ENCODE results near the gene FGGY. TPM values are rescaled to one million over a fixed set of nuclear protein-coding genes. Genes with fewer than 3 reads are reported as not detected.

The FGGY gene
- total and polyA plus RNA-seq, 7 experiments from 2014 or later: 2.5 to 15.2 (median 11.2) TPM

- intact Hi-C loops (cut with micrococcal nuclease): no loop called here
- Histone ChIP-seq H3K4me3 (ENCODE audit: low read length) (no peak overlapping the region), H3K4me1 (ENCODE audit: control insufficient read depth in 2 of 2, insufficient read depth in 2 of 2, low read length in 2 of 2) (no peaks in the 10 kb centered on the region), H3K27me3 (ENCODE audit: control insufficient read depth in 2 of 2, insufficient read depth in 2 of 2, low read length in 2 of 2) (no peaks in the 10 kb centered on the region), H3K36me3 (ENCODE audit: control insufficient read depth in 2 of 3, insufficient read depth in 3 of 3, low read length in 3 of 3) (no peaks in the 10 kb centered on the region), H3K9me3 (ENCODE audit: control insufficient read depth in 2 of 3, low read length in 3 of 3) (no peaks in the 10 kb centered on the region), H3K27ac (ENCODE audit: low read depth, low read length) (no peak overlapping the region)
- Mint-ChIP-seq H3K9me3 (peaks cover 0 to 2% (median 0%) of the 10 kb centered on the region in 11 donors), H3K4me3 (no peak overlapping the region), H3K4me1 (peaks cover 0 to 2% (median 0%) of the 10 kb centered on the region in 7 donors), H3K36me3 (peaks cover 0 to 4% (median 0%) of the 10 kb centered on the region in 5 donors), H3K27me3 (peaks cover 0 to 4% (median 0%) of the 10 kb centered on the region in 5 donors), H3K27ac (no peak overlapping the region)
- ChIA-PET POLR2A (no interaction called here), CTCF (interaction anchor here (0.6 kb wide), 1 partner anchor 21 kb away, joined by 3 read pairs; no protein-coding TSS in a partner anchor)
- no peak for ATAC-seq
- DNase-seq: no peak
These were observed 451.2 kb downstream of the FGGY start for GRCh38 chr1:59748123-59748522.

DNA sequence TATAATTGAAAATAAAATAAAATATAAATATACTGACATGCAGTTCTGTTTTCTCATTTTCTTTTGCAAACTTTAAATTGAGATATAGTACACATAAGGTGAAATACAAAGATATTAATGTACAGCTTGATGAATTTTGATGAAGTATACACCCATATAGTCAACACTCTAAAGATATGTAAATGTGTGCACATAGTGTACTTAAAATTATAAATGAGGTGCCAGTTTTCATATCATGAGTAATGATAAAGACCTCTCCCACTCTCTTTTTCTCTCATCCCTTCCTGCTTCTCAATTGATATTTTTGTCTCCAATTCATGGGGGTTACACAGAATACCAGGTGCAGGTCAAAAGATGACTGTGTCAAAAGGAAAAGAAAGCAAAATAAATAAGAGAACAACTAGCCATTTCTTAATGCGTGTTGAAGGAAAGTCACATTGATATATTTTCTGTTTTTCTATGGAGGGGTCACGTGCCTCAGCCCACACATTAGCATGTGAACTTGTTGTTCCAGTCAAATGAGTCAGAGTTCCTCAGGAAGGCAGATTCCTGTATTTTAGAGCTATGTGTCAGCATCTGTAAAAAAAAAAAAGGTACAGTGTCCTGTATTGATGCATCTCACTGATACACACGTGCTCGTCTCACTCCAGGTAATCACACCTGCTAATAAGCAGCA lies 453.6 kb downstream of the FGGY start:
- Mint-ChIP-seq H3K4me3 (no peak overlapping the region), H3K27me3 (peaks cover 0 to 4% (median 0%) of the 10 kb centered on the region in 5 donors), H3K36me3 (peaks cover 0 to 4% (median 0%) of the 10 kb centered on the region in 5 donors), H3K9me3 (no peaks in the 10 kb centered on the region), H3K27ac (no peak overlapping the region), H3K4me1 (peaks cover 0 to 2% (median 0%) of the 10 kb centered on the region in 7 donors)
- H3K9me3 ChIP-seq (ENCODE audit: control insufficient read depth in 2 of 3, low read length in 3 of 3): no peaks in the 10 kb centered on the region
- intact Hi-C loops (cut with micrococcal nuclease): no loop called here
- H3K4me3 ChIP-seq (ENCODE audit: low read length): no peak overlapping the region
- H3K27me3 ChIP-seq (ENCODE audit: control insufficient read depth in 2 of 2, insufficient read depth in 2 of 2, low read length in 2 of 2): no peaks in the 10 kb centered on the region
- ATAC-seq: no peak
- H3K4me1 ChIP-seq (ENCODE audit: control insufficient read depth in 2 of 2, insufficient read depth in 2 of 2, low read length in 2 of 2): no peaks in the 10 kb centered on the region
- DNase-seq: no peak
- H3K27ac ChIP-seq (ENCODE audit: low read depth, low read length): no peak overlapping the region
- no peaks in the 10 kb centered on the region for H3K36me3 ChIP-seq (ENCODE audit: control insufficient read depth in 2 of 3, insufficient read depth in 3 of 3, low read length in 3 of 3)
- ChIA-PET CTCF (interaction anchor here (0.9 kb wide), 1 partner anchor 11 kb away, joined by 4 read pairs; no protein-coding TSS in a partner anchor), POLR2A (no interaction called here)

DNA sequence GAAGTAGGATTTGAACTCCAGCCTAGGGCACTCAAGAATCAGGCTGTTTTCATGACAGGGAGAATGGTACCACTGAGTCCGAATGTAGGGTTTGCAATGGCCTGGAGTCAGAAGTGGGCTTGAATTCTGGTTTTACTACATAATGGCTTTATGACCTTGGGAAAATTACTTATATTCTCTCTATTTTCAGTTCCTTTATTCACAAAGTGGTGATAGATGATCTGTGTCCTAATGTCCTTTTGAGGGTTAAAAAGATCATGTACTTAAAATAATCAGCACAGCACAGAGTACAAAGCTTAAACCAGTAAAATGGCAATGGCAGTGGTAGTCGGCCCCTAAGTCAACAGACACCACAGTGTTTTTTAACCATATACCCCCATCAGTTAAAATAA lies 454.1 kb downstream of the FGGY start:
- no peak for DNase-seq
- POLR2A ChIA-PET: no interaction called here
- intact Hi-C loops (cut with micrococcal nuclease): no loop called here

GRCh38 chr1:59751801-59752200 lies 454.9 kb downstream of the FGGY start:
- CTCF ChIA-PET: interaction anchor here (0.9 to 1.2 kb wide), 2 partner anchors 9 kb away, joined by 3 to 4 read pairs; no protein-coding TSS in a partner anchor

More for the DNA sequence above, 454.1 kb downstream of the FGGY start:
- H3K36me3 Mint-ChIP-seq: peaks cover 0 to 4% (median 0%) of the 10 kb centered on the region in 5 donors
- no peaks in the 10 kb centered on the region for H3K4me1 ChIP-seq (ENCODE audit: control insufficient read depth in 2 of 2, insufficient read depth in 2 of 2, low read length in 2 of 2)
- H3K27me3 ChIP-seq (ENCODE audit: control insufficient read depth in 2 of 2, insufficient read depth in 2 of 2, low read length in 2 of 2): no peaks in the 10 kb centered on the region
- H3K27ac Mint-ChIP-seq: no peak overlapping the region
- H3K4me3 ChIP-seq (ENCODE audit: low read length): no peak overlapping the region
- no peaks in the 10 kb centered on the region for H3K9me3 ChIP-seq (ENCODE audit: control insufficient read depth in 2 of 3, low read length in 3 of 3)
- H3K27me3 Mint-ChIP-seq: peaks cover 0 to 4% (median 0%) of the 10 kb centered on the region in 5 donors
- H3K4me3 Mint-ChIP-seq: no peak overlapping the region
- H3K27ac ChIP-seq (ENCODE audit: low read depth, low read length): no peak overlapping the region
- no peaks in the 10 kb centered on the region for H3K36me3 ChIP-seq (ENCODE audit: control insufficient read depth in 2 of 3, insufficient read depth in 3 of 3, low read length in 3 of 3)
- CTCF ChIA-PET: interaction anchor here (0.9 kb wide), 1 partner anchor 10 kb away, joined by 4 read pairs; no protein-coding TSS in a partner anchor
- H3K4me1 Mint-ChIP-seq: peaks cover 0 to 2% (median 0%) of the 10 kb centered on the region in 7 donors
- no peaks in the 10 kb centered on the region for H3K9me3 Mint-ChIP-seq
- no peak for ATAC-seq

DNA sequence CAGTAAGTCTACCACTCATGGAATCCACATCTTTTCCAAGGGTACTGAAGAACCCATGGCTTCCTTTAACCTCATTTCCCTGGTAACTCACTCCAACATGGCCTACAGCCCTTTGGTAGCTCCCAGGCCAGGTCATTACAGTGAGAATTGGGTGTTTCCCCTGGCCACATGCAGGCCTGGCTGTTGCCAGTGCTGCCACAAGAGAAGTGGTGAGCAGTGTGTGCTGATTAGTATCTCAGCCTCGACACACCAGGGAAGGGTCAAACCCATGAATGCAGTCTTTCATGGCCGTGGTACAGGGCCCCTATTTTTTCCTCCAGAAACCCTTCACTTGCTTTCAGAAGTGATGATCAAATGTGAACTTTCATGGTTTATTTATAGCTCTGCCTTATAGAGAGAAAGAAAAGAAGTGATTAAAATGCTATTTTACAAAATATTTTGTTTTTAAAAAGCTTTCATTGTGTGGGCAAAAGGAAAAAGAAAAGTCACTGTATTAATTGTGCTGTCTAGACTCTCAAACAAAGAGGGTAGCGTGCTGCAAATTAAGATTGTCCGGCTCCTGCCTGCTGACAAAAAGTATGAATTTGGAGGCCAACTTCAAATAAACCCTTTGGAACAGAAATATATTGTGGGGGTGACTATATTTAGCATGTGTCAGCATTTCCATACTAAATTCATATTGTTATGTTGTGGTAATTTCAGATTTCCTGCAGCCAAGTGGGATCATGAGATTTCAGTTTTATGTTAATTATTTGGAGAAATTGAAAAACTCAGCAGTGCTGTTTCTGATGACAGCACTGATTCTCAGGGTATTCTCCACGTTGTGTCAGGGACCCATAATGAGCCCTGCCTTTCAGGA lies 455.9 kb downstream of the FGGY start:
- no peak overlapping the region for H3K27ac Mint-ChIP-seq
- no peaks in the 10 kb centered on the region for H3K36me3 ChIP-seq (ENCODE audit: control insufficient read depth in 2 of 3, insufficient read depth in 3 of 3, low read length in 3 of 3)
- no peak for ATAC-seq
- peaks cover 0 to 2% (median 0%) of the 10 kb centered on the region in 7 donors for H3K4me1 Mint-ChIP-seq
- intact Hi-C loops (cut with micrococcal nuclease): no loop called here
- no peak overlapping the region for H3K27ac ChIP-seq (ENCODE audit: low read depth, low read length)
- no peaks in the 10 kb centered on the region for H3K9me3 Mint-ChIP-seq
- no peak overlapping the region for H3K4me3 ChIP-seq (ENCODE audit: low read length)
- H3K27me3 ChIP-seq (ENCODE audit: control insufficient read depth in 2 of 2, insufficient read depth in 2 of 2, low read length in 2 of 2): no peaks in the 10 kb centered on the region
- no peak overlapping the region for H3K4me3 Mint-ChIP-seq
- no peak for DNase-seq
- ChIA-PET CTCF (interaction anchor here (1.2 kb wide), 1 partner anchor 8 kb away, joined by 3 read pairs; no protein-coding TSS in a partner anchor), POLR2A (interaction anchor here (0.8 kb wide), 1 partner anchor 7 kb away, joined by 3 read pairs; no protein-coding TSS in a partner anchor)
- H3K4me1 ChIP-seq (ENCODE audit: control insufficient read depth in 2 of 2, insufficient read depth in 2 of 2, low read length in 2 of 2): no peaks in the 10 kb centered on the region
- peaks cover 0 to 4% (median 0%) of the 10 kb centered on the region in 5 donors for H3K27me3 Mint-ChIP-seq
- H3K36me3 Mint-ChIP-seq: peaks cover 0 to 3% (median 0%) of the 10 kb centered on the region in 5 donors
- H3K9me3 ChIP-seq (ENCODE audit: control insufficient read depth in 2 of 3, low read length in 3 of 3): no peaks in the 10 kb centered on the region

More at GRCh38 chr1:59751801-59752200, 454.9 kb downstream of the FGGY start:
- no peaks in the 10 kb centered on the region for H3K9me3 ChIP-seq (ENCODE audit: control insufficient read depth in 2 of 3, low read length in 3 of 3)
- ATAC-seq (no peak), DNase-seq (no peak)
- Mint-ChIP-seq H3K4me1 (peaks cover 0 to 2% (median 0%) of the 10 kb centered on the region in 7 donors), H3K27me3 (peaks cover 0 to 4% (median 0%) of the 10 kb centered on the region in 5 donors), H3K9me3 (no peaks in the 10 kb centered on the region), H3K36me3 (peaks cover 0 to 4% (median 0%) of the 10 kb centered on the region in 5 donors), H3K4me3 (no peak overlapping the region), H3K27ac (no peak overlapping the region)
- intact Hi-C loops (cut with micrococcal nuclease): no loop called here
- H3K4me3 ChIP-seq (ENCODE audit: low read length): no peak overlapping the region
- H3K27ac ChIP-seq (ENCODE audit: low read depth, low read length): no peak overlapping the region
- H3K4me1 ChIP-seq (ENCODE audit: control insufficient read depth in 2 of 2, insufficient read depth in 2 of 2, low read length in 2 of 2): no peaks in the 10 kb centered on the region
- H3K36me3 ChIP-seq (ENCODE audit: control insufficient read depth in 2 of 3, insufficient read depth in 3 of 3, low read length in 3 of 3): no peaks in the 10 kb centered on the region
- POLR2A ChIA-PET: no interaction called here
- no peaks in the 10 kb centered on the region for H3K27me3 ChIP-seq (ENCODE audit: control insufficient read depth in 2 of 2, insufficient read depth in 2 of 2, low read length in 2 of 2)

DNA sequence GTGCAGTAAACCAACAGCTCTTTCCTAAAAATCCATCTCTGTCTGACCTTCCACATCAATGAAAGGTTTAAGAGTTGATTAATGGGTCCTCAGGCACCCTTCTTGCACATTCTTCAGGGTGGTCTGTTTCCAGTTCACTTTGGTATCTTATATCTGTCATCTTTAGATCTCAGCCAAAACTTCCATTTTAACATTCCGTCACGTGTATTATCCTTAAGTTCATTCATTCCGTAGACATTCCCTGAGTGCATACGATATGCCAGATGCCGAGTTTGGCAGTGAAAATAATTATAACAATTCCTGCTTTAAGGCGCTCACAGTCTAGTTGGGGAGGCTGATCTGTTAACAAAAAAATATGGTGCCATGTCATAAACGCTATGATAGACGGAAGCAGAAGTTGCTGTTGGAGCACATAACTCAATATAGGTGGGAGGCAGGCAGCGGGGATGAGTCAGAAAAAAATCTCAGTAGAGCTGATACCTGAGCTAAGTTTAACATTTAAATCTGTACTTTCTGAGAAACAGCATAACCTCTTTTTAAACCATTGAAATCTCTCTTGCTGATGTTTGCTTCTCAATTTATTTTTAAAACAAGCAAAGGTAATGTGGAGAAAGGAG lies 458.3 kb downstream of the FGGY start:
- H3K4me3 ChIP-seq (ENCODE audit: low read length): no peak overlapping the region
- no peaks in the 10 kb centered on the region for H3K9me3 ChIP-seq (ENCODE audit: control insufficient read depth in 2 of 3, low read length in 3 of 3)
- no peak overlapping the region for H3K27ac ChIP-seq (ENCODE audit: low read depth, low read length)
- POLR2A ChIA-PET: no interaction called here
- Mint-ChIP-seq H3K9me3 (no peaks in the 10 kb centered on the region), H3K27ac (no peak overlapping the region), H3K27me3 (no peaks in the 10 kb centered on the region), H3K4me3 (no peak overlapping the region), H3K36me3 (no peaks in the 10 kb centered on the region), H3K4me1 (peaks cover 0 to 9% (median 4%) of the 10 kb centered on the region in 7 donors)
- no peaks in the 10 kb centered on the region for H3K27me3 ChIP-seq (ENCODE audit: control insufficient read depth in 2 of 2, insufficient read depth in 2 of 2, low read length in 2 of 2)
- ATAC-seq (no peak), DNase-seq (no peak)
- H3K36me3 ChIP-seq (ENCODE audit: control insufficient read depth in 2 of 3, insufficient read depth in 3 of 3, low read length in 3 of 3): no peaks in the 10 kb centered on the region
- intact Hi-C loops (cut with micrococcal nuclease): loop anchor here in 1 of 2 donors (5.0 kb wide), 2 partner anchors 1103 to 1708 kb away; no protein-coding TSS in a partner anchor
- CTCF ChIA-PET: interaction anchor here (0.7 to 0.8 kb wide), 2 partner anchors 41 to 1103 kb away, joined by 3 to 4 read pairs; no protein-coding TSS in a partner anchor
- no peaks in the 10 kb centered on the region for H3K4me1 ChIP-seq (ENCODE audit: control insufficient read depth in 2 of 2, insufficient read depth in 2 of 2, low read length in 2 of 2)
